SK-N-SH treated with all-trans-retinoic acid at 6 μM for 48 hours (cell line): ENCODE measurements around the gene FAM181A.

Experiments used
- ATAC-seq: fragments of 200-7000 bp; cut with Tn5 transposase; 3 replicates; pipeline ENCODE4 v1.9.1; 2020; ENCODE audit warnings: mild to moderate bottlenecking, moderate library complexity
- BACH2 ChIP-seq: fragments of 250-450 bp; sonication (Bioruptor Pico); IDR thresholded peaks from 2 replicates; pipeline ENCODE4 v1.9.0; 2021; ENCODE audit warnings: mild to moderate bottlenecking, borderline replicate concordance
- CSDC2 ChIP-seq: fragments of 250-450 bp; sonication (Bioruptor Pico); IDR thresholded peaks from 2 replicates; pipeline ENCODE4 v1.5.0; 2020; ENCODE audit warnings: mild to moderate bottlenecking, moderate library complexity
- CSRNP3 ChIP-seq: fragments of 250-450 bp; sonication (Bioruptor Pico); IDR thresholded peaks from 2 replicates; pipeline ENCODE4 v1.5.1; 2021; ENCODE audit warnings: mild to moderate bottlenecking, moderate library complexity
- ESRRG ChIP-seq: fragments of 250-450 bp; sonication (Bioruptor Pico); IDR thresholded peaks from 2 replicates; pipeline ENCODE4 v1.6.1; 2021; ENCODE audit warnings: mild to moderate bottlenecking
- GLIS3 ChIP-seq: fragments of 250-450 bp; sonication (Bioruptor Pico); IDR thresholded peaks from 2 replicates; pipeline ENCODE4 v1.5.0; 2020; ENCODE audit warnings: mild to moderate bottlenecking, moderate library complexity
- OSR1 ChIP-seq: fragments of 250-450 bp; sonication (Bioruptor Pico); IDR thresholded peaks from 2 replicates; pipeline ENCODE4 v1.8.0; 2022; ENCODE audit warnings: moderate library complexity, mild to moderate bottlenecking, inconsistent platforms
- SNAI2 ChIP-seq: fragments of 250-450 bp; sonication (Bioruptor Pico); IDR thresholded peaks from 2 replicates; pipeline ENCODE4 v1.5.0; 2020; ENCODE audit warnings: mild to moderate bottlenecking, moderate library complexity
- TCF4 ChIP-seq: fragments of 250-450 bp; sonication (Bioruptor Pico); IDR thresholded peaks from 2 replicates; pipeline ENCODE4 v1.8.0; 2021; ENCODE audit warnings: mild to moderate bottlenecking, moderate library complexity, borderline replicate concordance
- ZC3H10 ChIP-seq: fragments of 250-450 bp; sonication (Bioruptor Pico); IDR thresholded peaks from 2 replicates; pipeline ENCODE4 v1.5.1; 2021; ENCODE audit warnings: mild to moderate bottlenecking, moderate library complexity
- ZFP3 ChIP-seq: fragments of 250-450 bp; sonication (Bioruptor Pico); IDR thresholded peaks from 2 replicates; pipeline ENCODE4 v1.5.0; 2020; ENCODE audit warnings: mild to moderate bottlenecking, moderate library complexity
- ZNF70 ChIP-seq: fragments of 450-650 bp; formaldehyde crosslinking; IDR thresholded peaks from 2 replicates; pipeline ENCODE4 v1.5.0; 2020; ENCODE audit warnings: mild to moderate bottlenecking, moderate library complexity
- ZNF8 ChIP-seq: fragments of 450-650 bp; formaldehyde crosslinking; IDR thresholded peaks from 2 replicates; pipeline ENCODE4 v1.5.0; 2020; ENCODE audit warnings: mild to moderate bottlenecking, moderate library complexity

The FAM181A gene

GRCh38 chr14:93977790-93978581, 50.8 kb downstream of the FAM181A start:
- no peak for ATAC-seq

GRCh38 chr14:93978735-93979134, 51.6 kb downstream of the FAM181A start:
- TF ChIP-seq ESRRG (CRISPR knock-in tag), result no peak
- TF ChIP-seq CSRNP3 (CRISPR knock-in tag), result no peak
- no peak for TF ChIP-seq ZNF70 (CRISPR knock-in tag)
- TF ChIP-seq BACH2 (CRISPR knock-in tag), result no peak
- no peak for TF ChIP-seq ZNF8 (CRISPR knock-in tag)
- no peak for TF ChIP-seq SNAI2 (CRISPR knock-in tag)
- no peak for TF ChIP-seq CSDC2
- no peak for TF ChIP-seq GLIS3 (CRISPR knock-in tag)
- TF ChIP-seq TCF4 (CRISPR knock-in tag), result no peak
- no peak for TF ChIP-seq ZFP3
- no peak for TF ChIP-seq ZC3H10 (CRISPR knock-in tag)
- TF ChIP-seq OSR1, result no peak
- no peak for ATAC-seq

More at GRCh38 chr14:93977790-93978581, 50.8 kb downstream of the FAM181A start:
- no peak for TF ChIP-seq ZNF8 (CRISPR knock-in tag)
